Esophagus mucosa (tissue), 1 donor: ENCODE measurements around the gene COA8. TPM values are rescaled to one million over a fixed set of nuclear protein-coding genes. Genes with fewer than 3 reads are reported as not detected.
"Not testable (repeated sequence)": the region's sequence is repeated elsewhere in the genome, so short reads cannot be mapped to it uniquely, and the experiment has no call there.

Experiments used
- ATAC-seq: fragments of 200-7000 bp; cut with Tn5 transposase; one replicate; pipeline ENCODE4 v1.9.1; 2020
- total RNA-seq: library from RNA; stranded (reverse); gene quantifications from one replicate; pipeline ENCODE4 v1.2.4, GENCODE V29; 2023
- donor health status: DM: yes; HTN: yes; CAD: no.

The COA8 gene
- total RNA-seq: 30.3 TPM

- ATAC-seq: peak; percentile 79
These were observed at the start of gene COA8, which contains the start of gene BAG5 for GRCh38 chr14:103562429-103563225. TSS of gene COA8 (plus strand) at chr14:103562960. CDS start at chr14:103563002, 42 bp downstream. TSS of gene BAG5 (minus strand) at chr14:103562657. CDS start at chr14:103561164, 1,493 bp downstream.

GRCh38 chr14:103514596-103515421 lies 48.0 kb upstream of the COA8 start:
- no peak for ATAC-seq

- ATAC-seq: no peak
These were observed 46.2 kb upstream of the COA8 start for GRCh38 chr14:103516426-103517173.

GRCh38 chr14:103517174-103517566 lies 45.6 kb upstream of the COA8 start:
- ATAC-seq: no peak

- ATAC-seq: no peak
These were observed 44.9 kb upstream of the COA8 start for GRCh38 chr14:103517721-103518421.

GRCh38 chr14:103518422-103519042 lies 44.2 kb upstream of the COA8 start:
- ATAC-seq: peak; percentile 36

GRCh38 chr14:103519043-103519836 lies 43.5 kb upstream of the COA8 start:
- ATAC-seq: no peak

- no peak for ATAC-seq
These were observed 42.9 kb upstream of the COA8 start for GRCh38 chr14:103519837-103520212.

- peak; percentile 0 for ATAC-seq
These were observed 42.5 kb upstream of the COA8 start for GRCh38 chr14:103520269-103520656.

GRCh38 chr14:103520657-103521437 lies 41.9 kb upstream of the COA8 start:
- ATAC-seq: peak; percentile 49

GRCh38 chr14:103521438-103521950 lies 41.3 kb upstream of the COA8 start:
- peak; percentile 20 for ATAC-seq

- no peak for ATAC-seq
These were observed 40.7 kb upstream of the COA8 start for GRCh38 chr14:103521951-103522563.

GRCh38 chr14:103522649-103523574 lies 39.8 kb upstream of the COA8 start, which contains the start of gene CKB:
TSS of gene CKB (minus strand) at chr14:103522830. CDS start at chr14:103522493, 337 bp downstream.
- no peak for ATAC-seq

- no peak for ATAC-seq
These were observed 39.2 kb upstream of the COA8 start for GRCh38 chr14:103523575-103523954.

GRCh38 chr14:103524002-103524935 lies 38.5 kb upstream of the COA8 start:
- no peak for ATAC-seq

- not testable (repeated sequence) for ATAC-seq
These were observed 37.1 kb upstream of the COA8 start for GRCh38 chr14:103525430-103526246.
